Osteocyte (in vitro differentiated cells): ENCODE results near the gene CLDN1. TPM values are rescaled to one million over a fixed set of nuclear protein-coding genes. Genes with fewer than 3 reads are reported as not detected.

Source experiments
- DNase-seq: peaks from one replicate; pipeline ENCODE4 v3.0.0; 2021; ENCODE audit warnings: mixed read lengths; ENCODE audit not compliant: unreplicated experiment; ENCODE audit errors: extremely low spot score
- H3K27ac Mint-ChIP-seq: one replicate; pipeline ENCODE4 v1.8.0; 2021; ENCODE audit warnings: mild to moderate bottlenecking, mixed read lengths; ENCODE audit not compliant: unreplicated experiment
- H3K27me3 Mint-ChIP-seq: one replicate; pipeline ENCODE4 v1.8.0; 2021; ENCODE audit warnings: mixed read lengths; ENCODE audit not compliant: unreplicated experiment
- H3K36me3 Mint-ChIP-seq: one replicate; pipeline ENCODE4 v1.8.0; 2021; ENCODE audit warnings: mixed read lengths; ENCODE audit not compliant: unreplicated experiment
- H3K4me1 Mint-ChIP-seq: one replicate; pipeline ENCODE4 v1.8.0; 2021; ENCODE audit warnings: mixed read lengths; ENCODE audit not compliant: unreplicated experiment
- H3K4me3 Mint-ChIP-seq: one replicate; pipeline ENCODE4 v1.8.0; 2021; ENCODE audit warnings: mild to moderate bottlenecking, moderate library complexity, mixed read lengths; ENCODE audit not compliant: unreplicated experiment
- H3K9me3 Mint-ChIP-seq: one replicate; pipeline ENCODE4 v1.8.0; 2021; ENCODE audit warnings: mixed read lengths; ENCODE audit not compliant: unreplicated experiment
- CTCF ChIP-seq: fragments of 200-600 bp; sonication (generic); IDR thresholded peaks from 2 replicates; pipeline ENCODE4 v1.5.0; 2021; ENCODE audit warnings: antibody characterized with exemption, mild to moderate bottlenecking, moderate library complexity
- total RNA-seq: library from RNA; stranded (reverse); gene quantifications from 2 replicates; pipeline ENCODE4 v1.2.1, GENCODE V29; 2021

Gene CLDN1
- total RNA-seq, 1 donor from 2014 or later = 41.4 TPM

DNA sequence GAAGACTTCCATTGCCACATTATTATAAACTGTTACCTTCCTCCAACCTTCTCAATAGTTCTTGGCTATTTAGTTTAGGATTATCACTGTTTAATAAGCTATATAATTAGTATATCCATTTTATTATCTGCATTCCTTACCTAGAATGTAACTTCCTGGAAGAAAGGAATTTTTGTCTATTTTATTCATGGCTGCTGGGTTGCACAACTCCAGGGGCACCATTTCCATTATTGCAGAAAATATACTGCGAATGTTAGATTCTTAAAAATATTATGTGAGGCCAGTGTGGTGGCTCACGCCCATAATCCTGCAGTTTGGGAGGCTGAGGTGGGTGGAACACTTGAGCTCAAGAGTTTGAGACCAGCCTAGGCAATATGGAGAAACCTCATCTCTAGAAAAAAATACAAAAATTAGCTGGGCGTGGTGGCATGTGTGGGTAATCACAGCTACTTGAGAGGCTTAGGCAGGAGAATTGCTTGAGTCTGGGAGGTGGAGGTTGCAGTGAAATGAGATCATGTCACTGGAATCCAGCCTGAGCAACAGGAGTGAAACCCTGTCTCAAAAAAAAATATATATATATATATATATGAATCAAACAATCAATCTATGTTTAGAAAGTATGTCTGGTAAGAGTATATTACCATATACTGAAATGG lies 19.9 kb downstream of the CLDN1 start:
- Mint-ChIP-seq H3K27ac (no peak overlapping the region), H3K27me3 (no peaks in the 10 kb centered on the region), H3K9me3 (no peaks in the 10 kb centered on the region), H3K4me1 (peaks cover 15% of the 10 kb centered on the region), H3K4me3 (no peak overlapping the region), H3K36me3 (peaks cover 15% of the 10 kb centered on the region)
- no peak for TF ChIP-seq CTCF
- DNase-seq = no peak

DNA sequence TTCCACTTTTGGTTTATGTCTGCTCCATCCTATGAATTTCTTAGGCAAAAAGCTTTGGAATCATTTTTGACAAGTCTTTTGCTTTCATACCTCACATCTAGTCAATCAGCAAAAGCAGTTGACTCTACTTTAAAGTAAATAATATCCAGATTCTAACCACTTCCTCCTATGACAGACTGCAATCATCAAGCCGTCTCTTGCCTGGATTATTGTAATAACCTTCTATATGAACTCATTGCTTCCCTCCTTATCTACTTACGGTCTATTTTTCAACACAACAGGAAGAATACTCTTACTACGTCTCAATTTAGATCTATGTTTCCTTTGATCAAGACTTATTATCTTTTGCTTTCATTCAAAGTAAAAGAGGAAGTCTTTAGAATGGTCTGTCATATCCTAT lies 20.7 kb downstream of the CLDN1 start:
- Mint-ChIP-seq H3K27ac (no peak overlapping the region), H3K27me3 (no peaks in the 10 kb centered on the region), H3K4me3 (no peak overlapping the region), H3K4me1 (peaks cover 15% of the 10 kb centered on the region), H3K36me3 (peaks cover 8% of the 10 kb centered on the region), H3K9me3 (no peaks in the 10 kb centered on the region)
- no peak for DNase-seq
- TF ChIP-seq CTCF = no peak

DNA sequence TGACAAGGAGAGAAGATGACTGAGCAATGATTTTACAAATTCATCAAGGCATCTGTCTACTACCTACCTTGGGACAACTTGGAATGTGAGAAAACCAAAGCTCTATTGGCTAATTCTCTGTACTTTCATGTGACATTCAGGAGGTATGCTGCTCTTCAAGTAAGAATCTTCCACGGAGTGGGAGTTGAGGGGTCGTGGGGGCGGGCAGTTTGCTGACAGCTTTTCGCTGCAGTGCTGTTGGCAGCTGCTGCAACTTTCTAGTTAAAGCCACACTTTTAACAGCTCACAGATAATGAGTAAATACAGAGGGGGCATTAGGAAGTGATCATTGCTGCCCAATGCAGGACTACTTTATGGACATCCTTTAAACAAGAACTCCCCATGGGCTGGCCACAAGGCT lies 22.3 kb downstream of the CLDN1 start:
- H3K9me3 Mint-ChIP-seq = no peaks in the 10 kb centered on the region
- TF ChIP-seq CTCF = no peak
- no peak for DNase-seq
- no peaks in the 10 kb centered on the region for H3K27me3 Mint-ChIP-seq
- peaks cover 15% of the 10 kb centered on the region for H3K4me1 Mint-ChIP-seq
- H3K4me3 Mint-ChIP-seq = no peak overlapping the region
- H3K36me3 Mint-ChIP-seq = no peaks in the 10 kb centered on the region
- H3K27ac Mint-ChIP-seq = no peak overlapping the region

DNA sequence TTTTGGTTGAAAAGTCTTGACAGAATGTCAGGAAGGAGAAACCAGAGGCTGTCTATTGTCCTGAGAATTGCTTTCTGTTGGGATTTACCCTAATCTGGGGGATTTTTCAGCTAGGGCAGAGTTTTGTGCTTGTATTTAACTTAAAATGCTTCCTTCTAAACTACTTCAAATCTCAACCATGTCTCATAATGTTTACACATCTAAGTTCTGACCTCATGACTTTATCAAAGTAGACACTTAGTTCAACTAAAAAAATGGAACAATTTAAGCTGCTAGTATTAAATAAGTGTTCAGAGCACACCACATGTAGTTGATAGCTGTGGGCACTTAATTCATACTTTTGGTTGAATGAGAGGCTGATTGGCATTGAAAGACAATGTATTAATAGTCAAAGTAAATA lies 28.2 kb downstream of the CLDN1 start:
- peaks cover 4% of the 10 kb centered on the region for H3K9me3 Mint-ChIP-seq
- H3K4me3 Mint-ChIP-seq = no peak overlapping the region
- TF ChIP-seq CTCF = no peak
- no peak for DNase-seq
- H3K27ac Mint-ChIP-seq = no peak overlapping the region
- no peaks in the 10 kb centered on the region for H3K27me3 Mint-ChIP-seq
- no peaks in the 10 kb centered on the region for H3K36me3 Mint-ChIP-seq
- no peaks in the 10 kb centered on the region for H3K4me1 Mint-ChIP-seq

DNA sequence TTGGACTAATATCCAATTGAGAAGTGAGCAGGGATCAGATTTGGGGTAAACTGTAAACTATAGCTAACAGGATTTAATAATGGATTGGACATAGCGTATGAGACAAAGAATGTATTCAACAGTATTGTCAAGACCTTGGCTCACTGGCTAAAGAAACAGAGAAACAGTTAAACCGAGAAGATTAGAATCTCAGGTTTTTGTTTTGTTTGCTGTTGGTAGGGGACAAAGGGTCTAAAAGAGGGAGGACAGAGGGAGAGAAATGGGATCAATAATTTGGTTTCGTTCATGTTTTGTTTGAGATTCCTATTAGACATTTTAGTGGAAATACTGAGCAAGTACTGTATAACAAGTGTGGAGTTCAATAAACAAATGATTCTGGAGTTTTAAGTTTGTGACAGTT lies 28.6 kb downstream of the CLDN1 start:
- no peaks in the 10 kb centered on the region for H3K27me3 Mint-ChIP-seq
- H3K9me3 Mint-ChIP-seq = peaks cover 4% of the 10 kb centered on the region

More for the DNA sequence above, 28.6 kb downstream of the CLDN1 start:
- Mint-ChIP-seq H3K4me3 (no peak overlapping the region), H3K4me1 (no peaks in the 10 kb centered on the region), H3K36me3 (no peaks in the 10 kb centered on the region), H3K27ac (no peak overlapping the region)
- TF ChIP-seq CTCF = no peak
- DNase-seq = no peak
